A549 (cell line): ENCODE results near the gene TFAP2E. TPM values are rescaled to one million over a fixed set of nuclear protein-coding genes. Genes with fewer than 3 reads are reported as not detected.
A peak's percentile ranks its signal among the peaks of the same experiment; 100 is the strongest.

Experiments
- ATAC-seq, 2 experiments: fragments of 200-7000 bp in 1 of 2; fragments of >200 bp in 1 of 2; cut with Nextera tagmentation in 1 of 2; cut with Tn5 transposase in 1 of 2; 3 replicates each; pipeline versions ENCODE4 v1.8.0 to v1.9.1; 2018 to 2020; ENCODE audit warnings: mild to moderate bottlenecking in 1 of 2, moderate library complexity in 1 of 2
- CTCF ChIA-PET: fragments of 300-600 bp; sonication (Branson Sonifier 250); formaldehyde crosslinking; extraction: SDS; loops from one replicate; lab custom pipeline; 2021; ENCODE audit warnings: antibody characterized with exemption, inconsistent platforms; lab: Yijun Ruan, JAX
- POLR2A ChIA-PET: fragments of 350-600 bp; formaldehyde crosslinking; extraction: SDS; loops from one replicate; lab custom pipeline; 2021; ENCODE audit warnings: antibody characterized with exemption, inconsistent platforms; lab: Yijun Ruan, JAX
- DNase-seq, 2 experiments: peaks; one replicate each; pipeline versions ENCODE4 v3.0.0 to v3.0.0-alpha.2; 2011 to 2016; ENCODE audit warnings: low read depth in 1 of 2, low spot score in 1 of 2
- FAIRE-seq: peaks from 2 replicates; lab custom pipeline; 2011; peaks lifted over from hg19 to GRCh38; lab: Jason Lieb, UNC
- H3K27ac ChIP-seq, 2 experiments: fragments of >200 bp; sonication (Bioruptor Twin); formaldehyde crosslinking; 3 replicates each; pipeline ENCODE4 v1.5.1; 2016 to 2017
- H3K4me1 ChIP-seq: fragments of >200 bp; sonication (Bioruptor Twin); formaldehyde crosslinking; 3 replicates; pipeline ENCODE4 v1.6.1; 2016
- H3K4me2 ChIP-seq: fragments of >200 bp; sonication (Bioruptor Twin); formaldehyde crosslinking; 3 replicates; pipeline ENCODE4 v1.6.1; 2016
- H3K4me3 ChIP-seq: fragments of >200 bp; sonication (Bioruptor Twin); formaldehyde crosslinking; 3 replicates; pipeline ENCODE4 v1.5.1; 2016
- H3K9me3 ChIP-seq: fragments of >200 bp; sonication (Bioruptor Twin); formaldehyde crosslinking; 3 replicates; pipeline ENCODE4 v1.6.1; 2016
- BHLHE40 ChIP-seq: IDR thresholded peaks from 2 replicates; pipeline ENCODE4 v1.6.1; 2012; ENCODE audit warnings: low read depth, low read length, inconsistent platforms
- CEBPB ChIP-seq, 2 experiments: fragments of >200 bp in 1 of 2; sonication (Bioruptor Twin) in 1 of 2; formaldehyde crosslinking in 1 of 2; IDR thresholded peaks; 2 replicates each; pipeline ENCODE4 v1.6.1; 2012 to 2016
- EP300 ChIP-seq, 2 experiments: fragments of >200 bp; sonication (Bioruptor Twin); formaldehyde crosslinking; IDR thresholded peaks; 2 replicates in 1 of 2; 3 replicates in 1 of 2; pipeline ENCODE4 v1.6.1; 2016 to 2017
- ESRRA ChIP-seq: fragments of 150-350 bp; IDR thresholded peaks from 2 replicates; pipeline ENCODE4 v1.6.1; 2014; ENCODE audit warnings: mild to moderate bottlenecking, low read length, borderline replicate concordance
- FOSB ChIP-seq: fragments of 250-450 bp; sonication (Bioruptor Pico); IDR thresholded peaks from 2 replicates; pipeline ENCODE4 v1.5.0; 2020; ENCODE audit warnings: mild to moderate bottlenecking, moderate library complexity
- GATA3 ChIP-seq: IDR thresholded peaks from 2 replicates; pipeline ENCODE4 v1.6.1; 2012; ENCODE audit warnings: borderline replicate concordance
- HEYL ChIP-seq: fragments of 250-450 bp; sonication (Bioruptor Pico); IDR thresholded peaks from 2 replicates; pipeline ENCODE4 v1.8.0; 2021; ENCODE audit warnings: mild to moderate bottlenecking, moderate library complexity
- HOXA7 ChIP-seq: fragments of 250-450 bp; sonication (Bioruptor Pico); IDR thresholded peaks from 2 replicates; pipeline ENCODE4 v1.5.0; 2020; ENCODE audit warnings: mild to moderate bottlenecking, moderate library complexity
- JUN ChIP-seq, 2 experiments: fragments of >200 bp; sonication (Bioruptor Twin); formaldehyde crosslinking; IDR thresholded peaks; 2 replicates in 1 of 2; 3 replicates in 1 of 2; pipeline ENCODE4 v1.6.1; 2016 to 2017
- RAD21 ChIP-seq, 2 experiments: fragments of >200 bp in 1 of 2; sonication (Bioruptor Twin) in 1 of 2; formaldehyde crosslinking in 1 of 2; IDR thresholded peaks in 1 of 2; conservative IDR thresholded peaks in 1 of 2; 2 replicates in 1 of 2; 3 replicates in 1 of 2; pipeline ENCODE4 v1.6.1; 2012 to 2018; ENCODE audit warnings: inconsistent platforms in 1 of 2
- RARB ChIP-seq: fragments of 250-450 bp; sonication (Bioruptor Pico); IDR thresholded peaks from 2 replicates; pipeline ENCODE4 v1.8.0; 2021; ENCODE audit warnings: mild to moderate bottlenecking, moderate library complexity
- RFX5 ChIP-seq: fragments of 450-650 bp; IDR thresholded peaks from 2 replicates; pipeline ENCODE4 v1.7.1; 2014; ENCODE audit warnings: antibody characterized with exemption, mild to moderate bottlenecking, moderate library complexity
- RNF2 ChIP-seq: fragments of 200-600 bp; sonication (generic); IDR thresholded peaks from 2 replicates; pipeline ENCODE4 v1.6.1; 2016; ENCODE audit warnings: low read depth, mild to moderate bottlenecking, antibody characterized with exemption, moderate library complexity, borderline replicate concordance
- SMC3 ChIP-seq: fragments of >200 bp; sonication (Bioruptor Twin); formaldehyde crosslinking; IDR thresholded peaks from 3 replicates; pipeline ENCODE4 v1.6.1; 2018; ENCODE audit warnings: inconsistent platforms
- SREBF2 ChIP-seq: fragments of 450-650 bp; IDR thresholded peaks from 2 replicates; pipeline ENCODE4 v1.6.1; 2014; ENCODE audit warnings: mild to moderate bottlenecking, moderate library complexity
- TP53 ChIP-seq: fragments of 250-450 bp; sonication (Bioruptor Pico); IDR thresholded peaks from 2 replicates; pipeline ENCODE4 v1.5.0; 2021; ENCODE audit warnings: mild to moderate bottlenecking, moderate library complexity
- WGBS: methylation state at CpG from one replicate; pipeline ENCODE4 v1.1.6; 2017; ENCODE audit errors: missing lambda C conversion rate; 5-methylcytosine and 5-hydroxymethylcytosine counted together
- polyA plus RNA-seq, 4 experiments: library from polyadenylated mRNA; depleted of rRNA in 3 of 4; stranded (reverse); fragments of >200 nt; fragmentation: RNase III in 1 of 4; extraction: RNeasy Plus Mini Kit Qiagen cat#74134 plus additional on column Dnase treatment in 1 of 4; gene quantifications; 2 replicates in 3 of 4; 3 replicates in 1 of 4; pipeline ENCODE4 v1.2.3, GENCODE V29; 2011 to 2017
- TF ChIP-seq, protein P1 (sequence below): fragments of >200 bp; sonication (Bioruptor Twin); formaldehyde crosslinking; IDR thresholded peaks from 3 replicates; pipeline ENCODE4 v1.6.1; 2016
- TF ChIP-seq, protein P2 (sequence below): fragments of 250-450 bp; sonication (Bioruptor Pico); IDR thresholded peaks from 2 replicates; pipeline ENCODE4 v1.5.0; 2021; ENCODE audit warnings: mild to moderate bottlenecking, moderate library complexity, borderline replicate concordance
- TF ChIP-seq, protein P3 (sequence below): IDR thresholded peaks from 2 replicates; pipeline ENCODE4 v1.6.1; 2012
- TF ChIP-seq, protein P4 (sequence below): fragments of 200-600 bp; sonication (generic); IDR thresholded peaks from 2 replicates; pipeline ENCODE4 v1.6.1; 2016; ENCODE audit warnings: antibody characterized with exemption, mild to moderate bottlenecking, moderate library complexity

The TFAP2E gene
- polyA plus RNA-seq, 2 of the 4 experiments (the other 2 are of a cell fraction): 0.16 to 0.31 TPM

DNA sequence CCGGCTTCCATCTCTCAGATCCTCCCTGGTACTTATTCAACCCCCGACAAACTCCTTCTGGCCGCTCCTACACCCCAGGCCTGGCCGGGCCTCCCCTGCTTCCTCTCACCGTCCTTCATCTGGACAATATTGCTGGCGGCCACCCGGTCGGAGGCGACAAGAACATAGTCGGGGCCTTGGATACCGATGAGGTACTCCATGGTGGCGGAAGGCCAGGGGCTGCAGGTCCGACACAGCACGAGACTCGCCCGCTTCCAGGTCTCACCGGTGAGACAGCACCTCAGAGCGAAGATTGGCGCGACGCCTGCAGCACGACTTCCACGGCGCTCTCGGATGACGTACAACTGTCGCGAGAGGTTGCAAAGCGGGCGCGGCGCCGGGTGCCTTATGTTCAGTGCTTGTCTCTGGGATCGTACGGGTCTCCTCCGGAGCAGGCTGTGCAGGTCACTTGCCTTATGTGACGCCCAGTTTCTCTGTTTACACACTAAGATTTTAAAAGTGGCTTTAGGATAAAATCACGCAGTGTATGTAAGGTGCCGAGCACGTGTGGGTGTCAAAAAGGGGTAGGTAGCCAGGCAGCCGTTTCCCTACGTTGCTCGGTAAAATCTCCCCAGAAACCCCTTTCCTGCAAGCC lies 68.2 kb downstream of the TFAP2E start, which contains the start of gene PSMB2 (continued):
- TF ChIP-seq JUN (IDR thresholded peaks at IDR 0.05) (peak; percentile 73 to 88; a peak in 4 of 5 replicates), RARB (CRISPR knock-in tag) (no peak), HOXA7 (no peak), SREBF2 (no peak), CEBPB (IDR thresholded peaks at IDR 0.05) (no peak), FOSB (no peak), ESRRA (no peak)

DNA sequence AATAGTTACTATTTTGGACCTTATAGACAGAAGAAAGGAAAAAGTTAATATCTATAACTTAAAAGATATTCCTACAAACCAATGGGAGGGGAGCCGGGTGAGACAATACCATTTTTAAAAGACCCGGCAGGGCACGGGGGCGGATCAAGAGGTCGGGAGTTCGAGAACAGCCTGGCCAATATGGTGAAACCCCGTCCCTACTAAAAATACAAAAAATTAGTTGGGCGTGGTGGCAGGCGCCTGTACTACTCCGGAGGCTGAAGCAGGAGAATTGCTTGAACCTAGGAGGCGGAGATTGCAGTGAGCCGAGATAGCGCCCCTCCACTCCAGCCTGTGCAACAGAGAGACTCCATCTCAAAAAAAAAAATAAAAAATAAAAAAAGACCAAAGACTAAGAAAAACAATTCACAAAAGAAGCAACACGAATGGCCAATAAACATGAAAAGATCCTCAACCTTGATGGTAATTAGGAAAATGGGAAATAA lies 69.4 kb downstream of the TFAP2E start:
- CTCF ChIA-PET: interaction anchor here (0.6 kb wide), 1 partner anchor 146 kb away, joined by 3 read pairs; no protein-coding TSS in a partner anchor
- FAIRE-seq (no peak), ATAC-seq (peak in 1 of 2 experiments; percentile 31; a peak in 3 of 6 replicates), DNase-seq (peak in 1 of 2 experiments; percentile 47)
- peak overlapping the region; percentile 90 for H3K4me3 ChIP-seq
- TF ChIP-seq, protein P1, sequence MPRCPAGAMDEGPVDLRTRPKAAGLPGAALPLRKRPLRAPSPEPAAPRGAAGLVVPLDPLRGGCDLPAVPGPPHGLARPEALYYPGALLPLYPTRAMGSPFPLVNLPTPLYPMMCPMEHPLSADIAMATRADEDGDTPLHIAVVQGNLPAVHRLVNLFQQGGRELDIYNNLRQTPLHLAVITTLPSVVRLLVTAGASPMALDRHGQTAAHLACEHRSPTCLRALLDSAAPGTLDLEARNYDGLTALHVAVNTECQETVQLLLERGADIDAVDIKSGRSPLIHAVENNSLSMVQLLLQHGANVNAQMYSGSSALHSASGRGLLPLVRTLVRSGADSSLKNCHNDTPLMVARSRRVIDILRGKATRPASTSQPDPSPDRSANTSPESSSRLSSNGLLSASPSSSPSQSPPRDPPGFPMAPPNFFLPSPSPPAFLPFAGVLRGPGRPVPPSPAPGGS: no peak
- TF ChIP-seq, protein P2, sequence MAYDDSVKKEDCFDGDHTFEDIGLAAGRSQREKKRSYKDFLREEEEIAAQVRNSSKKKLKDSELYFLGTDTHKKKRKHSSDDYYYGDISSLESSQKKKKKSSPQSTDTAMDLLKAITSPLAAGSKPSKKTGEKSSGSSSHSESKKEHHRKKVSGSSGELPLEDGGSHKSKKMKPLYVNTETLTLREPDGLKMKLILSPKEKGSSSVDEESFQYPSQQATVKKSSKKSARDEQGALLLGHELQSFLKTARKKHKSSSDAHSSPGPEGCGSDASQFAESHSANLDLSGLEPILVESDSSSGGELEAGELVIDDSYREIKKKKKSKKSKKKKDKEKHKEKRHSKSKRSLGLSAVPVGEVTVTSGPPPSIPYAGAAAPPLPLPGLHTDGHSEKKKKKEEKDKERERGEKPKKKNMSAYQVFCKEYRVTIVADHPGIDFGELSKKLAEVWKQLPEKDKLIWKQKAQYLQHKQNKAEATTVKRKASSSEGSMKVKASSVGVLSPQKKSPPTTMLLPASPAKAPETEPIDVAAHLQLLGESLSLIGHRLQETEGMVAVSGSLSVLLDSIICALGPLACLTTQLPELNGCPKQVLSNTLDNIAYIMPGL: no peak
- no peak for TF ChIP-seq RAD21 (conservative IDR thresholded peaks at IDR 0.05 in 1 of 2, IDR thresholded peaks at IDR 0.05 in 1 of 2)
- TF ChIP-seq, protein P3, sequence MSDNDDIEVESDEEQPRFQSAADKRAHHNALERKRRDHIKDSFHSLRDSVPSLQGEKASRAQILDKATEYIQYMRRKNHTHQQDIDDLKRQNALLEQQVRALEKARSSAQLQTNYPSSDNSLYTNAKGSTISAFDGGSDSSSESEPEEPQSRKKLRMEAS: no peak
- TF ChIP-seq GATA3: no peak
- TF ChIP-seq HEYL (CRISPR knock-in tag): no peak
- no peak for TF ChIP-seq RNF2
- TF ChIP-seq HOXA7: no peak
- no peak for TF ChIP-seq SMC3
- TF ChIP-seq TP53 (CRISPR knock-in tag): no peak
- no peak for TF ChIP-seq BHLHE40
- no peak for TF ChIP-seq RFX5
- TF ChIP-seq SREBF2: no peak
- TF ChIP-seq EP300 (IDR thresholded peaks at IDR 0.05): no peak
- TF ChIP-seq, protein P4, sequence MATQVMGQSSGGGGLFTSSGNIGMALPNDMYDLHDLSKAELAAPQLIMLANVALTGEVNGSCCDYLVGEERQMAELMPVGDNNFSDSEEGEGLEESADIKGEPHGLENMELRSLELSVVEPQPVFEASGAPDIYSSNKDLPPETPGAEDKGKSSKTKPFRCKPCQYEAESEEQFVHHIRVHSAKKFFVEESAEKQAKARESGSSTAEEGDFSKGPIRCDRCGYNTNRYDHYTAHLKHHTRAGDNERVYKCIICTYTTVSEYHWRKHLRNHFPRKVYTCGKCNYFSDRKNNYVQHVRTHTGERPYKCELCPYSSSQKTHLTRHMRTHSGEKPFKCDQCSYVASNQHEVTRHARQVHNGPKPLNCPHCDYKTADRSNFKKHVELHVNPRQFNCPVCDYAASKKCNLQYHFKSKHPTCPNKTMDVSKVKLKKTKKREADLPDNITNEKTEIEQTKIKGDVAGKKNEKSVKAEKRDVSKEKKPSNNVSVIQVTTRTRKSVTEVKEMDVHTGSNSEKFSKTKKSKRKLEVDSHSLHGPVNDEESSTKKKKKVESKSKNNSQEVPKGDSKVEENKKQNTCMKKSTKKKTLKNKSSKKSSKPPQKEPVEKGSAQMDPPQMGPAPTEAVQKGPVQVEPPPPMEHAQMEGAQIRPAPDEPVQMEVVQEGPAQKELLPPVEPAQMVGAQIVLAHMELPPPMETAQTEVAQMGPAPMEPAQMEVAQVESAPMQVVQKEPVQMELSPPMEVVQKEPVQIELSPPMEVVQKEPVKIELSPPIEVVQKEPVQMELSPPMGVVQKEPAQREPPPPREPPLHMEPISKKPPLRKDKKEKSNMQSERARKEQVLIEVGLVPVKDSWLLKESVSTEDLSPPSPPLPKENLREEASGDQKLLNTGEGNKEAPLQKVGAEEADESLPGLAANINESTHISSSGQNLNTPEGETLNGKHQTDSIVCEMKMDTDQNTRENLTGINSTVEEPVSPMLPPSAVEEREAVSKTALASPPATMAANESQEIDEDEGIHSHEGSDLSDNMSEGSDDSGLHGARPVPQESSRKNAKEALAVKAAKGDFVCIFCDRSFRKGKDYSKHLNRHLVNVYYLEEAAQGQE: no peak
- H3K27ac ChIP-seq: peak overlapping the region; percentile 92 to 96
- peak overlapping the region; percentile 84 for H3K4me2 ChIP-seq
- H3K4me1 ChIP-seq: peaks cover 18% of the 10 kb centered on the region; the same call in 2 of the 3 replicates
- WGBS: 2% methylated on average over 14 of the region's 14 CpGs
- no peaks in the 10 kb centered on the region for H3K9me3 ChIP-seq
- POLR2A ChIA-PET: interaction anchor here (0.7 to 0.9 kb wide), 2 partner anchors 69 to 73 kb away, joined by 5 to 9 read pairs; no protein-coding TSS in a partner anchor
